Measurements from ENCODE around the gene NUAK2.

NUAK2 gene

GRCh38 chr1:205345761-205346160, 24.2 kb upstream of the NUAK2 start:
- no peak for DNase-seq

GRCh38 chr1:205344066-205344928, 22.8 kb upstream of the NUAK2 start:
- peak; percentile 65 for DNase-seq

- no peak for DNase-seq
Measured at GRCh38 chr1:205343431-205344065, 22.0 kb upstream of the NUAK2 start.

GRCh38 chr1:205342986-205343385, 21.4 kb upstream of the NUAK2 start:
- no peak for DNase-seq

GRCh38 chr1:205340676-205341075, 19.1 kb upstream of the NUAK2 start:
- DNase-seq, result no peak

- DNase-seq, result no peak
Measured at GRCh38 chr1:205339717-205340116, 18.2 kb upstream of the NUAK2 start.

GRCh38 chr1:205339197-205339702, 17.7 kb upstream of the NUAK2 start:
- DNase-seq, result no peak

- no peak for DNase-seq
Measured at GRCh38 chr1:205338011-205338410, 16.5 kb upstream of the NUAK2 start.

- no peak for DNase-seq
Measured at GRCh38 chr1:205337481-205337880, 15.9 kb upstream of the NUAK2 start.

GRCh38 chr1:205335692-205336091, 14.1 kb upstream of the NUAK2 start:
- peak; percentile 79 for DNase-seq

- DNase-seq, result no peak
Measured at GRCh38 chr1:205332015-205332791, 10.7 kb upstream of the NUAK2 start.

- no peak for DNase-seq
Measured at GRCh38 chr1:205330150-205330549, 8.6 kb upstream of the NUAK2 start.

- no peak for DNase-seq
Measured at GRCh38 chr1:205329719-205330118, 8.2 kb upstream of the NUAK2 start.

GRCh38 chr1:205328476-205328875, 6.9 kb upstream of the NUAK2 start:
- no peak for DNase-seq

GRCh38 chr1:205326812-205327466, 5.4 kb upstream of the NUAK2 start:
- no peak for DNase-seq

GRCh38 chr1:205325334-205325884, 3.9 kb upstream of the NUAK2 start:
- DNase-seq, result no peak

- no peak for DNase-seq
Measured at GRCh38 chr1:205324781-205325180, 3.2 kb upstream of the NUAK2 start.

GRCh38 chr1:205323794-205324193, 2.2 kb upstream of the NUAK2 start:
- no peak for DNase-seq

- DNase-seq, result no peak
Measured at GRCh38 chr1:205321959-205322283, 376 bp upstream of the NUAK2 start.

GRCh38 chr1:205319081-205320018, 2.2 kb downstream of the NUAK2 start:
- DNase-seq, result peak; percentile 20

- no peak for DNase-seq
Measured at GRCh38 chr1:205318231-205318991, 3.1 kb downstream of the NUAK2 start.
